ENCODE data around the gene FRA10AC1. TPM values are rescaled to one million over a fixed set of nuclear protein-coding genes. Genes with fewer than 3 reads are reported as not detected.
A peak's percentile ranks its signal among the peaks of the same experiment; 100 is the strongest.

Gene FRA10AC1
- 1 to 10 TPM; 8.0 to 9.2 TPM for total RNA-seq

DNA sequence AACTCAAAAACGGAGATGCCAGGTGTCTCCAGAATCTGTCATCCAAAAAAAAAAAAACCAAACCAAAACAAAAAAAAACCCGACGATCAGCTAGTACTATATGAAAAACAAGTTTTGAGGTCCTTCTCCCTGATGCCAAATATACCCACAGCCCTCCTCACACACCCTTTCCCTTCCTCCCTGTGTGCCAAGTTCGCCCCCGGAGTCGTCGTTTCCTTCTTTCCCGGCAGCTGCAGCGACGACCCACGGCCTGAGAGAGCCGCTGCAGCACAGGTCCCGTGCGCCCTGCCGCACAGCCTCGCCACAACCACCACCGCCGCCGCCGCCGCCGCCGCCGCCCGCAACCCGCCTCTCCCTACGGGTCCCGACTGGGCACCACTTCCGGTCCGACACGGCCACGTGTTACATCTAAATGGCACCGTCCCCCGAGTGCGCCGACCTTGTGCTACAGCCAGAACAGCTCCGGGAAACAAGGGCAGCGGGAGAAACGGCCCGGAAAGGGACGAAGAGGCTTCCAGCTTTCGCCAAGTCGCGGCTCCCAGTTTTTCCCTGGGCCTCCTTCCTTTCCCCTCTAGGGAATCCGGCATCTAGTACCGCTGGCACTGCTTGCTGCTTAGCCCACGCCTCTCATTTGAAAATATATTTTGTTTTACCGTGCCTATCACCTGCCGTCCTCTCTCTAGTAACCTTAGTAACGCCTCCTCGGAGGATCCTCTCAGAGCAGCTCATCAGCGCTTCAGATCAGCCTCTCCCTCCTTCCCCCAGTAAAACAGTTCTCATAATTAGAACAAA lies at the start of gene FRA10AC1:
TSS of gene FRA10AC1 (minus strand) at position 383 of the 792 bp plus-strand sequence. CDS start 2,486 bp downstream, outside the sequence.
- peak within 1 kb of the TSS; percentile 60 to 72 for H3K4me3 ChIP-seq
- DNase-seq (ENCODE audit: low spot score), result peak; percentile 98
- H3K4me1 ChIP-seq, result peaks cover 0 to 7% of the 10 kb centered on the region in 2 donors
- TF ChIP-seq, protein P1, sequence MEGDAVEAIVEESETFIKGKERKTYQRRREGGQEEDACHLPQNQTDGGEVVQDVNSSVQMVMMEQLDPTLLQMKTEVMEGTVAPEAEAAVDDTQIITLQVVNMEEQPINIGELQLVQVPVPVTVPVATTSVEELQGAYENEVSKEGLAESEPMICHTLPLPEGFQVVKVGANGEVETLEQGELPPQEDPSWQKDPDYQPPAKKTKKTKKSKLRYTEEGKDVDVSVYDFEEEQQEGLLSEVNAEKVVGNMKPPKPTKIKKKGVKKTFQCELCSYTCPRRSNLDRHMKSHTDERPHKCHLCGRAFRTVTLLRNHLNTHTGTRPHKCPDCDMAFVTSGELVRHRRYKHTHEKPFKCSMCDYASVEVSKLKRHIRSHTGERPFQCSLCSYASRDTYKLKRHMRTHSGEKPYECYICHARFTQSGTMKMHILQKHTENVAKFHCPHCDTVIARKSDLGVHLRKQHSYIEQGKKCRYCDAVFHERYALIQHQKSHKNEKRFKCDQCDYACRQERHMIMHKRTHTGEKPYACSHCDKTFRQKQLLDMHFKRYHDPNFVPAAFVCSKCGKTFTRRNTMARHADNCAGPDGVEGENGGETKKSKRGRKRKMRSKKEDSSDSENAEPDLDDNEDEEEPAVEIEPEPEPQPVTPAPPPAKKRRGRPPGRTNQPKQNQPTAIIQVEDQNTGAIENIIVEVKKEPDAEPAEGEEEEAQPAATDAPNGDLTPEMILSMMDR (IDR thresholded peaks at IDR 0.05), result peak; percentile 42 to 82
- peak within 1 kb of the TSS; percentile 86 to 90 for H3K27ac ChIP-seq
- H3K27me3 ChIP-seq, result no peaks in the 10 kb centered on the region
- no peaks in the 10 kb centered on the region for H3K9me3 ChIP-seq
- H3K36me3 ChIP-seq, result peaks cover 22% of the 10 kb centered on the region

GRCh38 chr10:93751832-93752231 lies 49.4 kb upstream of the FRA10AC1 start:
- no peaks in the 10 kb centered on the region for H3K9me3 ChIP-seq
- H3K4me3 ChIP-seq, result peak overlapping the region in 1 of 2 donors; percentile 21
- peaks cover 0 to 7% of the 10 kb centered on the region in 2 donors for H3K4me1 ChIP-seq
- no peak overlapping the region for H3K27ac ChIP-seq
- no peaks in the 10 kb centered on the region for H3K36me3 ChIP-seq
- TF ChIP-seq, protein P1 (IDR thresholded peaks at IDR 0.05), result no peak
- DNase-seq (ENCODE audit: low spot score), result no peak
- no peaks in the 10 kb centered on the region for H3K27me3 ChIP-seq

DNA sequence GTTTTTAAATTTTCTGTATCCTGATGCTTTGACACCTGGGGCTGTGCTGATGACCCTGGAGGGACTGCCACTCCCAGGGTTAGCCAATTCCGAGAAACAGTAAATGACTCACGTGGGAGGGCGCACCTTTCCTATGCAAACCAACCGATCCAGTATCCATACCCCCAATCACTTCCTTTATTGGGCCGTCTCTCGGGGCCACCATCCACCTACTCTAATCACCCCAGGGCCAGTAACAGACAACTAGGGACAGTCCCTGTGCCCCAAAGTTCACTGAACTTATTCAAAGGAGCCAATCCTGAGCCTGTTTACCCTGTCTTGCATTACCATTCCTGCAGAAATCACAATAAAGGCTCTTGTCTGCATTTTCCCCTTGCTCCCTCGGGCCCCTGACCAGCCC lies 48.7 kb upstream of the FRA10AC1 start:
- Histone ChIP-seq H3K27ac (no peak overlapping the region), H3K36me3 (no peaks in the 10 kb centered on the region), H3K9me3 (no peaks in the 10 kb centered on the region), H3K4me3 (no peak overlapping the region), H3K4me1 (peaks cover 0 to 10% of the 10 kb centered on the region in 2 donors), H3K27me3 (no peaks in the 10 kb centered on the region)
- TF ChIP-seq, protein P1 (IDR thresholded peaks at IDR 0.05), result no peak
- no peak for DNase-seq (ENCODE audit: low spot score)

- no peak overlapping the region for H3K4me3 ChIP-seq
- H3K27me3 ChIP-seq, result no peaks in the 10 kb centered on the region
- no peaks in the 10 kb centered on the region for H3K36me3 ChIP-seq
- DNase-seq (ENCODE audit: low spot score), result no peak
- no peaks in the 10 kb centered on the region for H3K9me3 ChIP-seq
- H3K4me1 ChIP-seq, result peaks cover 0 to 10% of the 10 kb centered on the region in 2 donors
- H3K27ac ChIP-seq, result no peak overlapping the region
- TF ChIP-seq, protein P1 (IDR thresholded peaks at IDR 0.05), result no peak
These were observed 46.9 kb upstream of the FRA10AC1 start for GRCh38 chr10:93749218-93749799.

DNA sequence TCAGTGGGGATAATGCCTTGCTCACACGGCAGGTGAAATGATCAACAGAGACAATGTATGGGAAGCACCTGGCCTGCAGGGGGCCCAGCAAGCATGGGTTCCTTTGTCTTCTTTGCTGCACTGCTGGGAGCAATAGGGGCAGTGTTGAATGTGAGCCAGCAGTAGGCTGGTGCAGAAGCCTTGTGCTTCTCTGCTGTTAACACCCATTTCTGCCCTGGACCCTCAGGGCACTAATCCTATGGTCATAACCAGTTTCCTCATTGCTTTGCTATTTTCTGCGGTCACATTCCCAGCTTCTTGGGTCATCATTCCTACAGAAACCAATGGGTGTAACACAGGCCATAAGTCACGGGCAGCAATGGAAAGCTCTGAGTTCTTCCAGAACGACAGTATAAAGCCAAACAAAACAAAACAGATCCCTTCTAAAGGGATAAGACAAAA lies 44.5 kb upstream of the FRA10AC1 start:
- no peak for DNase-seq (ENCODE audit: low spot score)
- Histone ChIP-seq H3K27me3 (no peaks in the 10 kb centered on the region), H3K36me3 (no peaks in the 10 kb centered on the region), H3K27ac (peak overlapping the region in 1 of 2 donors; percentile 18), H3K4me3 (no peak overlapping the region), H3K4me1 (peaks cover 0 to 4% of the 10 kb centered on the region in 2 donors), H3K9me3 (no peaks in the 10 kb centered on the region)
- TF ChIP-seq, protein P1 (IDR thresholded peaks at IDR 0.05), result no peak

Measured in right atrium auricular region (tissue), 2 donors.